Adrenal gland (tissue), 19 donors: ENCODE data around the gene ABCA13. TPM values are rescaled to one million over a fixed set of nuclear protein-coding genes. Genes with fewer than 3 reads are reported as not detected.

Experiments used
- DNase-seq, 7 donors: peaks; one replicate each; pipeline ENCODE4 v3.0.0-alpha.2; 2019 to 2020
- H3K27ac ChIP-seq, 5 donors: fragments of 200-600 bp; sonication (generic) in 4 of 5; 1 replicate in 3 of 5; 2 replicates in 2 of 5; pipeline versions ENCODE4 v1.5.1 to v1.8.0; 2016 to 2020; ENCODE audit warnings: mild to moderate bottlenecking in 1 of 5
- H3K27me3 ChIP-seq: fragments of 200-600 bp; 2 replicates; pipeline ENCODE4 v1.8.0; 2021
- H3K36me3 ChIP-seq, 2 donors: fragments of 200-600 bp; replicated peaks in 1 of 2; 1 replicate in 1 of 2; 2 replicates in 1 of 2; pipeline versions ENCODE4 v1.5.1 to v1.8.0; 2018 to 2022
- H3K4me1 ChIP-seq, 2 donors: fragments of 200-600 bp; replicated peaks in 1 of 2; 1 replicate in 1 of 2; 2 replicates in 1 of 2; pipeline versions ENCODE4 v1.5.1 to v1.8.0; 2018 to 2021
- H3K4me3 ChIP-seq, 4 donors: fragments of 200-600 bp; sonication (generic) in 3 of 4; one replicate each; pipeline ENCODE4 v1.5.1; 2016 to 2018
- H3K9me3 ChIP-seq, 3 donors: fragments of 200-600 bp; sonication (generic) in 1 of 3; replicated peaks in 1 of 3; 1 replicate in 2 of 3; 2 replicates in 1 of 3; pipeline versions ENCODE4 v1.5.1 to v1.8.0; 2016 to 2021
- CTCF ChIP-seq, 6 experiments: fragments of 450-650 bp in 4 of 6; fragments of 200-600 bp in 2 of 6; sonication (generic) in 1 of 6; IDR thresholded peaks; 1 replicate in 5 of 6; 2 replicates in 1 of 6; pipeline versions ENCODE4 v1.5.1 to v1.8.0; 2016 to 2021; ENCODE audit warnings: antibody characterized with exemption in 6 of 6, mild to moderate bottlenecking in 2 of 6, moderate library complexity in 1 of 6
- POLR2A ChIP-seq, 2 donors: fragments of 450-650 bp; IDR thresholded peaks; one replicate each; pipeline ENCODE4 v1.6.1; 2017; ENCODE audit warnings: antibody characterized with exemption in 2 of 2, mild to moderate bottlenecking in 2 of 2, moderate library complexity in 1 of 2
- WGBS, 4 donors: extraction: QIAGEN DNeasy Blood & Tissue Kit in 2 of 4; methylation state at CpG; one replicate each; pipeline versions ENCODE4 v1.1.5 to v1.1.7; 2013 to 2017; 5-methylcytosine and 5-hydroxymethylcytosine counted together
- intact Hi-C, 2 donors: fragments of 100-400 bp; cut with DNase I; formaldehyde crosslinking; loops; one replicate each; pipeline versions ENCODE4 v1.14.1 to v1.15.0; 2022 to 2023
- long read RNA-seq, 10 donors: library from polyadenylated mRNA in 3 of 10; unstranded in 2 of 10; stranded (forward) in 1 of 10; transcript quantifications; one replicate each; pipeline ENCODE4 v2.0.0 and lab custom pipeline, GENCODE V29; 2021 to 2026
- polyA plus RNA-seq, 3 donors: library from polyadenylated mRNA; stranded (reverse); fragments of 200-250 nt in 2 of 3; fragments of 350-450 nt in 1 of 3; fragmentation: Illumina TruSeq in 1 of 3; extraction: RNeasy Lipid Tissue Mini Kit (QIAGEN cat#74804) in 1 of 3; gene quantifications; one replicate each; pipeline ENCODE4 v1.2.3, GENCODE V29; 2013 to 2014
- total RNA-seq, 9 donors: library from RNA; depleted of rRNA in 4 of 9; stranded (reverse); fragments of >200 nt in 4 of 9; fragments of 120-200 nt in 1 of 9; fragmentation: NEBNext Ultra II Directional in 1 of 9; extraction: Animal tissue kit (Norgen Biotek cat#: 25700) in 1 of 9; gene quantifications; one replicate each; pipeline versions ENCODE4 v1.1.0 to v1.2.4, GENCODE V29; 2013 to 2023
- donor health status: healthy with polysubstance abuse.
- donor health status: Bipolar disorder and iron deficiency.
- donor health status: DM: yes; HTN: yes; CAD: no.
- donor health status: DM: no; HTN: no; CAD: no.
- donor health status: DM: no; HTN: no; CAD: no.
- donor health status: DM: yes; HTN: yes; CAD: no.

The ABCA13 gene
- total RNA-seq (under 1 TPM in 6 of 9 donors, not detected in 3; 0.07 to 0.94 (median 0.20) TPM), polyA plus RNA-seq (under 1 TPM in 2 of 3 donors, not detected in 1; 0.03 to 0.04 TPM)
- long read RNA-seq, donor 1: 0 reads
- long read RNA-seq, donor 2: 0 reads
- long read RNA-seq, donor 3: 0 reads
- long read RNA-seq, donor 4: 0 reads
- long read RNA-seq, donor 5: 0 reads
- long read RNA-seq, donor 6: 0 reads
- long read RNA-seq, donor 7: 0 reads
- long read RNA-seq, donor 8: 0 reads
- long read RNA-seq, donor 9: 0 reads
- long read RNA-seq, donor 10: 0 reads

DNA sequence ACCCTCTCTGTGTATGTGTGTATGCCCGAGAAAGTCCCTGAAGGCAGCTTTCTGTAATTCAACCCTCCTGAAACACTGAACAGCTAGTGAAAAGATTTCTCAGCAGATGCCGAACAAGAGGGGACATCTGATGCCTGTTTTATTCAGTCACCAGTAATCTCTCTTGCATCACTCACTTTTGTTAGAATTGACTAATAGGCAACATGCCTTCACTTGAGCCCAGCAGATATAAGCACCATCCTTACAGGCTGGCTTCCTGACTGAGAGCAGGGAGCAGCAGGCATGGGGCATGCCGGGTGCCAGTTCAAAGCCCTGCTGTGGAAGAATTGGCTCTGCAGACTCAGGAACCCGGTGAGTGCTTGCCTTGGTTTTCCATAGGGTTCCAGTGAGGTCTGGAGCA is at the start of gene ABCA13:
Gene ABCA13, plus strand, starts transcription at position 257 of the 400 bp plus-strand sequence. Its CDS starts 26 bp downstream, at position 283.
- H3K4me3 ChIP-seq: no peak within 1 kb of the TSS
- no peaks in the 10 kb centered on the region for H3K4me1 ChIP-seq
- H3K9me3 ChIP-seq: no peaks in the 10 kb centered on the region
- TF ChIP-seq CTCF (IDR thresholded peaks at IDR 0.05) (no peak), POLR2A (IDR thresholded peaks at IDR 0.05) (no peak)
- no peak within 1 kb of the TSS for H3K27ac ChIP-seq
- WGBS, 4 donors: 66 to 88% (median 75%) methylated on average over 3 to 4 of the region's 4 CpGs
- intact Hi-C loops: no loop called here
- DNase-seq: no peak
- no peaks in the 10 kb centered on the region for H3K27me3 ChIP-seq
- H3K36me3 ChIP-seq: no peaks in the 10 kb centered on the region

GRCh38 chr7:48126037-48126436 is 45.2 kb upstream of the ABCA13 start:
- 77 to 93% (median 81%) methylated on average over 2 of the region's 2 CpGs for WGBS, 4 donors
- H3K27me3 ChIP-seq: no peaks in the 10 kb centered on the region
- H3K9me3 ChIP-seq: peaks cover 0 to 3% (median 0%) of the 10 kb centered on the region in 3 donors
- no peak for DNase-seq
- intact Hi-C loops: no loop called here
- TF ChIP-seq CTCF (IDR thresholded peaks at IDR 0.05): no peak
- TF ChIP-seq POLR2A (IDR thresholded peaks at IDR 0.05): no peak
- no peaks in the 10 kb centered on the region for H3K36me3 ChIP-seq
- no peak overlapping the region for H3K27ac ChIP-seq
- no peaks in the 10 kb centered on the region for H3K4me1 ChIP-seq
- no peak overlapping the region for H3K4me3 ChIP-seq

GRCh38 chr7:48130658-48131108 is 40.6 kb upstream of the ABCA13 start:
- no peaks in the 10 kb centered on the region for H3K27me3 ChIP-seq
- DNase-seq: no peak
- no peaks in the 10 kb centered on the region for H3K36me3 ChIP-seq
- TF ChIP-seq CTCF (IDR thresholded peaks at IDR 0.05) (no peak), POLR2A (IDR thresholded peaks at IDR 0.05) (no peak)
- intact Hi-C loops: no loop called here
- H3K4me3 ChIP-seq: no peak overlapping the region
- no peaks in the 10 kb centered on the region for H3K9me3 ChIP-seq
- H3K27ac ChIP-seq: no peak overlapping the region
- H3K4me1 ChIP-seq: peaks cover 0 to 8% of the 10 kb centered on the region in 2 donors

GRCh38 chr7:48132792-48133191 is 38.5 kb upstream of the ABCA13 start:
- no peak for TF ChIP-seq CTCF (IDR thresholded peaks at IDR 0.05)
- no peak for TF ChIP-seq POLR2A (IDR thresholded peaks at IDR 0.05)

More at GRCh38 chr7:48132792-48133191, 38.5 kb upstream of the ABCA13 start:
- H3K9me3 ChIP-seq: no peaks in the 10 kb centered on the region
- peaks cover 0 to 8% of the 10 kb centered on the region in 2 donors for H3K4me1 ChIP-seq
- no peaks in the 10 kb centered on the region for H3K36me3 ChIP-seq
- intact Hi-C loops: no loop called here
- H3K4me3 ChIP-seq: no peak overlapping the region
- H3K27ac ChIP-seq: no peak overlapping the region
- H3K27me3 ChIP-seq: no peaks in the 10 kb centered on the region
- DNase-seq: no peak
